Spleen (tissue), 11 donors: ENCODE results near the gene DNM3. TPM values are rescaled to one million over a fixed set of nuclear protein-coding genes. Genes with fewer than 3 reads are reported as not detected.

Experiments used
- DNase-seq: peaks from one replicate; pipeline ENCODE4 v3.0.0-alpha.2; 2020
- H3K27ac ChIP-seq, 8 donors: fragments of 200-600 bp; sonication (generic) in 7 of 8; 1 replicate in 4 of 8; 2 replicates in 4 of 8; pipeline versions ENCODE4 v1.5.0 to v1.8.0; 2016 to 2021; ENCODE audit warnings: inconsistent platforms in 4 of 8, mild to moderate bottlenecking in 4 of 8, moderate library complexity in 1 of 8
- H3K27me3 ChIP-seq, 7 donors: fragments of 200-600 bp; sonication (generic) in 6 of 7; replicated peaks in 1 of 7; 1 replicate in 4 of 7; 2 replicates in 3 of 7; pipeline versions ENCODE4 v1.5.0 to v1.8.0; 2016 to 2021; ENCODE audit warnings: inconsistent platforms in 3 of 7, mild to moderate bottlenecking in 1 of 7
- H3K36me3 ChIP-seq, 6 donors: fragments of 200-600 bp; sonication (generic) in 5 of 6; 1 replicate in 4 of 6; 2 replicates in 2 of 6; pipeline versions ENCODE4 v1.5.0 to v1.8.0; 2016 to 2021; ENCODE audit warnings: inconsistent platforms in 2 of 6
- H3K4me1 ChIP-seq, 6 donors: fragments of 200-600 bp; sonication (generic) in 5 of 6; 1 replicate in 3 of 6; 2 replicates in 3 of 6; pipeline versions ENCODE4 v1.5.0 to v1.8.0; 2016 to 2021; ENCODE audit warnings: inconsistent platforms in 3 of 6
- H3K4me3 ChIP-seq, 8 donors: fragments of 200-600 bp; sonication (generic) in 7 of 8; 1 replicate in 4 of 8; 2 replicates in 4 of 8; pipeline versions ENCODE4 v1.5.0 to v1.8.0; 2016 to 2021; ENCODE audit warnings: inconsistent platforms in 4 of 8, mild to moderate bottlenecking in 4 of 8, moderate library complexity in 2 of 8
- H3K9me3 ChIP-seq, 8 donors: fragments of 200-600 bp; sonication (generic) in 7 of 8; 1 replicate in 4 of 8; 2 replicates in 4 of 8; pipeline versions ENCODE4 v1.5.0 to v1.8.0; 2016 to 2021; ENCODE audit warnings: inconsistent platforms in 4 of 8
- CTCF ChIP-seq, 11 experiments: fragments of 200-600 bp in 7 of 11; fragments of 450-650 bp in 4 of 11; sonication (generic) in 4 of 11; IDR thresholded peaks in 8 of 11; conservative IDR thresholded peaks in 3 of 11; 1 replicate in 7 of 11; 2 replicates in 4 of 11; pipeline versions ENCODE4 v1.4.0 to v1.8.0; 2016 to 2021; ENCODE audit warnings: antibody characterized with exemption in 11 of 11, inconsistent platforms in 4 of 11, mild to moderate bottlenecking in 1 of 11
- POLR2A ChIP-seq, 3 donors: fragments of 450-650 bp; IDR thresholded peaks; one replicate each; pipeline ENCODE4 v1.5.1; 2017; ENCODE audit warnings: antibody characterized with exemption in 3 of 3, mild to moderate bottlenecking in 1 of 3
- POLR2AphosphoS5 ChIP-seq, 3 donors: sonication (generic); formaldehyde crosslinking; IDR thresholded peaks; one replicate each; pipeline ENCODE4 v1.5.1; 2017; ENCODE audit warnings: antibody characterized with exemption in 3 of 3
- WGBS, 5 donors: extraction: QIAGEN DNeasy Blood & Tissue Kit in 3 of 5; methylation state at CpG; one replicate each; pipeline versions ENCODE4 v1.1.5 to v1.1.7; 2013 to 2018; 5-methylcytosine and 5-hydroxymethylcytosine counted together
- intact Hi-C: fragments of 100-400 bp; cut with DNase I; formaldehyde crosslinking; loops from one replicate; pipeline ENCODE4 v1.15.0; 2023; ENCODE audit warnings: low total_unique reads
- polyA plus RNA-seq, 3 donors: library from polyadenylated mRNA; stranded (reverse); fragments of 200-250 nt; gene quantifications; one replicate each; pipeline ENCODE4 v1.2.1, GENCODE V29; 2013
- total RNA-seq, 7 donors: library from RNA; depleted of rRNA in 3 of 7; stranded (reverse); fragments of >200 nt in 3 of 7; fragmentation: NEBNext Ultra II Directional in 4 of 7; extraction: Animal tissue kit (Norgen Biotek cat#: 25700) in 4 of 7; gene quantifications; one replicate each; pipeline versions ENCODE4 v1.1.0 to v1.2.1, GENCODE V29; 2016 to 2021
- donor health status: healthy with polysubstance abuse.
- donor health status: DM: no; HTN: no; CAD: no; lungs with moderate emphysema.
- donor health status: DM: no; HTN: no; CAD: no.
- donor health status: Bipolar disorder and iron deficiency.
- donor health status: healthy.
- donor health status: DM: no; HTN: no; CAD: no.
- donor health status: DM: yes; HTN: yes; CAD: no.

DNM3 gene
- total and polyA plus RNA-seq, 10 donors = 0.61 to 10.2 (median 4.9) TPM

GRCh38 chr1:171990371-171990770, 149.1 kb downstream of the DNM3 start:
- no peak overlapping the region for H3K4me3 ChIP-seq
- H3K27me3 ChIP-seq = no peaks in the 10 kb centered on the region
- no peaks in the 10 kb centered on the region for H3K36me3 ChIP-seq
- intact Hi-C loops = no loop called here
- H3K27ac ChIP-seq = no peak overlapping the region
- H3K9me3 ChIP-seq = no peaks in the 10 kb centered on the region
- TF ChIP-seq POLR2A (IDR thresholded peaks at IDR 0.05) = no peak
- no peak for TF ChIP-seq POLR2AphosphoS5 (IDR thresholded peaks at IDR 0.05)
- TF ChIP-seq CTCF (IDR thresholded peaks at IDR 0.05 in 8 of 11, conservative IDR thresholded peaks at IDR 0.05 in 3 of 11) = no peak
- no peak for DNase-seq
- peaks cover 0 to under 1% (median 0%) of the 10 kb centered on the region in 6 donors for H3K4me1 ChIP-seq

- H3K36me3 ChIP-seq = no peaks in the 10 kb centered on the region
- no peaks in the 10 kb centered on the region for H3K4me1 ChIP-seq
- no peak for DNase-seq
- TF ChIP-seq POLR2A (IDR thresholded peaks at IDR 0.05) (no peak), CTCF (IDR thresholded peaks at IDR 0.05 in 8 of 11, conservative IDR thresholded peaks at IDR 0.05 in 3 of 11) (no peak), POLR2AphosphoS5 (IDR thresholded peaks at IDR 0.05) (no peak)
- intact Hi-C loops = no loop called here
- H3K27me3 ChIP-seq = no peaks in the 10 kb centered on the region
- no peak overlapping the region for H3K27ac ChIP-seq
- no peaks in the 10 kb centered on the region for H3K9me3 ChIP-seq
- WGBS, 5 donors = 79 to 94% (median 85%) methylated on average over 2 of the region's 2 CpGs
- no peak overlapping the region for H3K4me3 ChIP-seq
These were observed 153.0 kb downstream of the DNM3 start for GRCh38 chr1:171994293-171994692.

DNA sequence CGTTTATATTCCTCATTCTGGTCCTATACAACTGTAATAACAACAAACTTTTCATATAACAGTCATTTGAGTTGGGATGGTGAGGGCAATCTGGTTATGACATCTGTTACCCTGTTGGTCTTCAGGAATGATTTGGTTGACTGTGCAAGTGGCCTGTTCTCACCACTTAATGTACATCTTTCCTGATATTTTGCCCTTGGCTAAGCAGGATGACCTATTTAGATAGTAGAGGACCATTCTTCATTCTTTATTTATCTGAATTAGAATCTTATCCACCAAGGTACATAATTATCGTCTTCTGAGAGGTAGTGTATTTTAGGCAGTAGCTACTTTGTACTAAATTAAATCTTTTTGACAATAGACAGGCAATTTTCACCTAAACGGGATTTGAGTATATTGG, 154.3 kb downstream of the DNM3 start:
- no peaks in the 10 kb centered on the region for H3K27me3 ChIP-seq
- no peak overlapping the region for H3K27ac ChIP-seq
- intact Hi-C loops = no loop called here
- no peaks in the 10 kb centered on the region for H3K36me3 ChIP-seq
- TF ChIP-seq CTCF (IDR thresholded peaks at IDR 0.05 in 8 of 11, conservative IDR thresholded peaks at IDR 0.05 in 3 of 11) (no peak), POLR2A (IDR thresholded peaks at IDR 0.05) (no peak), POLR2AphosphoS5 (IDR thresholded peaks at IDR 0.05) (no peak)
- DNase-seq = no peak
- H3K4me1 ChIP-seq = no peaks in the 10 kb centered on the region
- H3K4me3 ChIP-seq = no peak overlapping the region
- H3K9me3 ChIP-seq = no peaks in the 10 kb centered on the region
- WGBS, 5 donors = 89 to 95% (median 90%) methylated on average over 3 of the region's 3 CpGs

GRCh38 chr1:171997936-171998335, 156.6 kb downstream of the DNM3 start:
- intact Hi-C loops = no loop called here
- Histone ChIP-seq H3K4me1 (no peaks in the 10 kb centered on the region), H3K27ac (no peak overlapping the region), H3K36me3 (no peaks in the 10 kb centered on the region), H3K4me3 (no peak overlapping the region), H3K9me3 (no peaks in the 10 kb centered on the region), H3K27me3 (no peaks in the 10 kb centered on the region)
- no peak for TF ChIP-seq POLR2AphosphoS5 (IDR thresholded peaks at IDR 0.05)
- TF ChIP-seq POLR2A (IDR thresholded peaks at IDR 0.05) = no peak
- no peak for TF ChIP-seq CTCF (IDR thresholded peaks at IDR 0.05 in 8 of 11, conservative IDR thresholded peaks at IDR 0.05 in 3 of 11)
- no peak for DNase-seq
- WGBS, 5 donors = 90 to 98% (median 94%) methylated on average over 1 of the region's 1 CpG
